ENCODE data around the gene CD247.

GRCh38 chr1:167502719-167503462, 15.4 kb downstream of the CD247 start:
- TF ChIP-seq GATA2 (IDR thresholded peaks at IDR 0.05; ENCODE audit: low read depth, low read length) (no peak), GATA3 (IDR thresholded peaks at IDR 0.05; ENCODE audit: low read depth, low read length) (no peak)
